ENCODE results near the gene MAFB.

Gene MAFB

DNA sequence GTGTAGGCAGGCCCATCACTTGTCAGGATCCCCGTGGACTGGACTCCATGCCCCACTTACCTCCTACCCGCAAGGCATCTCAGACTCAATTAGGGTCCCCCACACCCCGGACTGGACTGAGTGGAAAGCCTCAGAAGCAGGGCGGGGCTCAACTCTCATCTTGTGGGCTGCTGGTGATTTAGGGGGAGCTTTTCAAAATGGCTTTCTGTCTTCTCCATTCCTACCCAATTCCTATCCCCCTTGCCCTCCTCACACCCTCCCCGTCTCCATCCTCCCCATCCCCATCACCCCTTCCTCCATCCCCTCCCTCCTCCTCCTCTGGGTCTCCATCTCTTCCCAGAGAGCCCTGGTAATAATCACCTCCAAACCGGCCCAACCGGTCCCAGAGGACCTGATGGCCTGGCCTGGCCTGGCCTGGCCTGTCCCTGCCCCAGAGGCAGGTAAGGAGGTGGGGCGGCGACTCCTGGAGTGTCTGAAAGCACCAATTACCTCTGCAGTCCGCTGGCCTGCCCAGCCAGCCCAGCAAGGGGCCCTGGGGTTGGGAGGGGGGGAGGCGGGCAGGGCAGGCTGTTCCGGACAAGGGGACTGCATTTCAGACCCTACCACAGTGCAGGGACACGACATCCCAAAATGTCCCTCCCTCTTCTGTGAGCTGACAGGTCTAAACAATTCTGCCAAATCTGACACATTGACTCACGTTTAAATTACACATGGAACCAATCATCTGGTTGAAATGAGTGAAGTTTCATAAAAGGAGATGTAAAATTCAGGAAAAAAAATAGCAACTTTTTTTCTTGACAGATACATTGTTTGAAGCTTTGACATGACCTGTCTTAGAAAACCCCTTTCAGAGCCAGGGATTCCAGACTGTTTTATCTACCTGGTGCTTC is 24.8 kb downstream of the MAFB start:
- TF ChIP-seq, protein P1, sequence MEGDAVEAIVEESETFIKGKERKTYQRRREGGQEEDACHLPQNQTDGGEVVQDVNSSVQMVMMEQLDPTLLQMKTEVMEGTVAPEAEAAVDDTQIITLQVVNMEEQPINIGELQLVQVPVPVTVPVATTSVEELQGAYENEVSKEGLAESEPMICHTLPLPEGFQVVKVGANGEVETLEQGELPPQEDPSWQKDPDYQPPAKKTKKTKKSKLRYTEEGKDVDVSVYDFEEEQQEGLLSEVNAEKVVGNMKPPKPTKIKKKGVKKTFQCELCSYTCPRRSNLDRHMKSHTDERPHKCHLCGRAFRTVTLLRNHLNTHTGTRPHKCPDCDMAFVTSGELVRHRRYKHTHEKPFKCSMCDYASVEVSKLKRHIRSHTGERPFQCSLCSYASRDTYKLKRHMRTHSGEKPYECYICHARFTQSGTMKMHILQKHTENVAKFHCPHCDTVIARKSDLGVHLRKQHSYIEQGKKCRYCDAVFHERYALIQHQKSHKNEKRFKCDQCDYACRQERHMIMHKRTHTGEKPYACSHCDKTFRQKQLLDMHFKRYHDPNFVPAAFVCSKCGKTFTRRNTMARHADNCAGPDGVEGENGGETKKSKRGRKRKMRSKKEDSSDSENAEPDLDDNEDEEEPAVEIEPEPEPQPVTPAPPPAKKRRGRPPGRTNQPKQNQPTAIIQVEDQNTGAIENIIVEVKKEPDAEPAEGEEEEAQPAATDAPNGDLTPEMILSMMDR (IDR thresholded peaks at IDR 0.05; ENCODE audit: control insufficient read depth, insufficient read depth, low read depth, low read length, missing control alignments), result no peak
- no peak overlapping the region for H3K4me3 ChIP-seq (ENCODE audit: control insufficient read depth, low read depth, low read length)
- DNase-seq (ENCODE audit: low read depth), result no peak

DNA sequence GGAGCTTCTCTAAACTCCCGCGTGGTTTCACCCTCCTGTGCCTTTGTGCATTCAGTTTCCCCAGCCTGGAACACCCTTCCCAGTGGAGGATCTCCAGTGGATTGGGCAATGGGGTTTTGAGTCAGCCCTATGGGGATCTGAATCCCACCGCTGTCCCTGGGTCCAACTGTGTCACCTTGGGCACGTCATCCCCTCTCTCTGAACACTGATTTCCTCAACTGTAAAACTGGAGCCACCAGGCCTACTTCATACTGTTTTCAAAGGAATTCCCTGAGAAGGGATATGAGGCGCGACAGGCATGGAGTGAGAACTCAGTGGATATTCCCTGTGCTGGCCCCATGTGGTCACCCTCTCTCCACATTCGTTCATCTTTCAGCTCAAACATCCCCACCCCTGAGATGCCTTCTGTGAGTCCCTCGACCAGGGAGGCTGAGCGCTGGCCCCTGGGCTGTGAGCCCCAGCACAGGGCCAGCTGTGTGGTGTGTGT is 25.7 kb downstream of the MAFB start:
- no peak for DNase-seq (ENCODE audit: low read depth)
- H3K4me3 ChIP-seq (ENCODE audit: control insufficient read depth, low read depth, low read length), result no peak overlapping the region
- TF ChIP-seq, protein P1 (IDR thresholded peaks at IDR 0.05; ENCODE audit: control insufficient read depth, insufficient read depth, low read depth, low read length, missing control alignments), result no peak

DNA sequence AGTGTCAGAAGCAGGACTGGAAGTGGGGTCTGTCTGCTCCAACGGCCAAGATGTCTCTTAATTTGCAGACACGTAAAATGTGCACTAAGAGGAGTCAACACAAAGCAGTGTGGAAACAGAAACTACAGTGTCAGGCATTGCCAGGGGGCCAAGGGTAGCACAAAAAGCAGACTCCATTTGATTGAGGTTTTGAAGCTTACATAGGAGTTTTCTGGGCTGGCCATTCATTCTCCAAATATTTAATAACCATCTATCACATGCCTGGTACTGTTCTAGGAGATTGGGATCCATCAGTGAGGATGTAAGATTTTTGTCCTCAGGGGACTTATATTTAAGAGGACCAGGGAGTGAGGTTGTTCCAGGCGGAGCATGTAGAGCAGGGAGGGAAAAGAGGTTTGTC is 29.5 kb downstream of the MAFB start:
- no peak for DNase-seq (ENCODE audit: low read depth)
- TF ChIP-seq, protein P1 (IDR thresholded peaks at IDR 0.05; ENCODE audit: control insufficient read depth, insufficient read depth, low read depth, low read length, missing control alignments), result no peak

DNA sequence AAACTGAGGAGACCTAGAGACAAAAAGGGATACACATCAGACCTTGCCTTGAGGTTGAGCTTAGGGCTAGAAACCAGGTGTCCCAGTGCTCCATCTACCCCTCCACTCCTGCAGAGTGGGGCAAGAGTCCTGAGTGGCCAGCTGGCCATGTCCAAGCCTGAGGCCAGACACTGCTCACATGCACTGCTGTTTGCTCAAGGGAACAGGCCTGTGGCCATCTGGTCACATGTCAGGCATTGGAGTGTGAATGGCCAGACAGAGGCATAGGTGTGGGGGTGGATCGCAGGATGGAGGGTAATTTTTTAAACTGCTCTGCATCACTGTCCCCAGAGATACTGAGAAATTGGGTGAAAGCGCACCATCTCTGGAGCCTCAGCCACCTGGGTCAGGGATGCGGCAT is 30.5 kb downstream of the MAFB start:
- no peak for DNase-seq (ENCODE audit: low read depth)
- TF ChIP-seq, protein P1 (IDR thresholded peaks at IDR 0.05; ENCODE audit: control insufficient read depth, insufficient read depth, low read depth, low read length, missing control alignments), result no peak
- no peak overlapping the region for H3K4me3 ChIP-seq (ENCODE audit: control insufficient read depth, low read depth, low read length)

More for the DNA sequence above, 29.5 kb downstream of the MAFB start:
- H3K4me3 ChIP-seq (ENCODE audit: control insufficient read depth, low read depth, low read length), result no peak overlapping the region

DNA sequence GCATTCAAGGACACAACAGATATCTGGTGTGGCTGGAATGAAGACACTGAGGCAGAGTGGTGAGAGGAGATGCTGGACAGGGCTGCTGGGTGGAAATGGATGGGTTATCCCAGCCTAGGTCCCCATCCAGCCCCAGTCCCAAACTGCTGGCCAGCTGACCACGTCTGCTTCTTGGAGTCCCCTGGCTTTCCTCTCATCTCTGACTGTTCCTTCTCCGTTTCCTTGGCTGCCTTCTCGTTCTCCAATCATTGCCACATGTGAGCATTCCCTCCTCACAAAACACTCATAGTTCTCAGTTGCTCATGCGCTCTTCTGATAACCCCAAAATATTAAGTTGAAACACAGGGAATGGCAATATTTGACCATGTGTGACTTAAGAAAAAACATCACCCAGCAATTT is 31.5 kb downstream of the MAFB start:
- DNase-seq (ENCODE audit: low read depth), result no peak
- no peak overlapping the region for H3K4me3 ChIP-seq (ENCODE audit: control insufficient read depth, low read depth, low read length)
- TF ChIP-seq, protein P1 (IDR thresholded peaks at IDR 0.05; ENCODE audit: control insufficient read depth, insufficient read depth, low read depth, low read length, missing control alignments), result no peak

DNA sequence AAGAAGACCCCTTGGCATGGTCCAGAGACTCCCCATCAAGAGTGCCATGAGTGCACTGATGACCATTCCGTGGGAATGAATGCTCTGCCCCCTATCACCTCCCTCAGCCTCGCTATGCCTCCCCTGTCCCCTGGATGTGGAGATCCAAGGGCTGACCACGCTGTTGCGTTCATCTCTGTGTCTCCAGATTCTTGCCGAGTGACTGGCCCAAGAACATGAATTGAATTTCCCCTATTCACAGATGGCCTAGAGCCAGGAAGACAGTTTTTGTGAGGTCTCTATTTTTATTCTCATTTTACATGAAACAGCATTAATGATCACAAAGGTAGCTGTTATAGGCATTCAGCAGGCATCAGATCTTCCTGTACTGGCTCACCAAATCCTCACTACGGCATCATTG is 33.6 kb downstream of the MAFB start:
- TF ChIP-seq, protein P1 (IDR thresholded peaks at IDR 0.05; ENCODE audit: control insufficient read depth, insufficient read depth, low read depth, low read length, missing control alignments), result no peak
- no peak overlapping the region for H3K4me3 ChIP-seq (ENCODE audit: control insufficient read depth, low read depth, low read length)
- no peak for DNase-seq (ENCODE audit: low read depth)

All from AG09309 (cell line).